Dedifferentiated amniotic fluid mesenchymal stem cell (primary cell): ENCODE results near the gene EFHC2.
"Not testable (repeated sequence)": the region's sequence is repeated elsewhere in the genome, so short reads cannot be mapped to it uniquely, and the experiment has no call there.

Experiments used
- DNase-seq: peaks from one replicate; pipeline ENCODE4 v3.0.0-alpha.2; 2016; ENCODE audit errors: extremely low spot score

Gene EFHC2

GRCh38 chrX:44232081-44232480, 111.4 kb downstream of the EFHC2 start:
- no peak for DNase-seq

DNA sequence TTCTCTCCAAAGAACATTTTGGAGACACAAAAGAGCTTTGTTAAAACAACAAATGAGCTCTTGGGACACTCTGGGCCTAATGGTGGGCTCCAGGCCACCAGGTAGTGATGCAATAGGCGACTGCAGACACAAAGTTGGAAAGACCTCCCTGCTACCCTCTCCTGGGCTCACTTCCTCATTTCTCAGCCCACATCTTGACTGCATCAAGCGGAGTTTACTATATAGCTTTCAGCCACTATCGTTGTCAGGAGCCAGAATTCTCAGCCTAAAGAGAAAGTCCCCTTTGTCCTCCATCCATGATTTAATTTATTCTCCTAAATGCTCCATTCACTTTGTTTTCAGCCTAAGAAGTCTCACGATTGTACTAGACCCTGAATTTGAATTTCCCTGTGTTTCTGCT, 114.9 kb downstream of the EFHC2 start:
- no peak for DNase-seq

GRCh38 chrX:44227991-44228390, 115.5 kb downstream of the EFHC2 start:
- no peak for DNase-seq

DNA sequence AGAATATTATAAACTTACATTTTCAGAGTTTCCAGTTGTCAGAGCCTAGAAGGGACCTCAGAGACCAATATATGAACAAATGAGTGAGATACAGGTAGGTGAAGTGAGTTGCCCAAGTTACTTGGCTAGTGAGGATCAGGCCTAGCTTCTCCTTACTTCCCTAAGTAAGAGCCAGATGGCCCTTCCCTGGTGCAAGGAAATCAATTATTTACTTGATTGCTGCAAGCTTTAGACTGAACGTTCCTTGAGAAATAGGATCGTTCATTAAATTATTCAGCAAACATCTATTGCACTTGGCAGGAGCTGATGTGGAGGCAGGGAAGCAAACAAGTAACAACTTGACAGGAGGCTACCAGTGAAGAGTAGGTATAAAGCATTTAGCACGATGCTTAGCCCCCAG, 117.8 kb downstream of the EFHC2 start:
- no peak for DNase-seq

GRCh38 chrX:44224760-44225159, 118.7 kb downstream of the EFHC2 start:
- DNase-seq: no peak

GRCh38 chrX:44223150-44223549, 120.3 kb downstream of the EFHC2 start:
- no peak for DNase-seq

DNA sequence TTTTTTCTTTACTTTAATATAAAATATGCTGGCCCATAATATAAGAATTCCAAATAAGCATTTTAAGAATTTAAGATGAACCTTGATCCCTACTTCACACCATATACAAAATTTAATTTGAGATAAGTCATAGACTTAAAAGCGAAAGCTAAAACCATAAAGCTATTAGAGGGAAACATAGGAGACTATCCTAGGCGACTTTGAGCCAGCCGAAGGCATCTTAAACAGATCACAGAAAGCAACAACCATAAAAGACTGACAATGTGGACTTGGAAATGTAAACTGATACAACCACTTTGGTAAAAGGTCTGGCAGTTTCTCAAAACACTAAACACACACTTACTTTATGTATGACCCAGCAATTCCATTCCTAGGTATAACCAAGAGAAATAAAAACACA, 125.0 kb downstream of the EFHC2 start:
- no peak for DNase-seq

DNA sequence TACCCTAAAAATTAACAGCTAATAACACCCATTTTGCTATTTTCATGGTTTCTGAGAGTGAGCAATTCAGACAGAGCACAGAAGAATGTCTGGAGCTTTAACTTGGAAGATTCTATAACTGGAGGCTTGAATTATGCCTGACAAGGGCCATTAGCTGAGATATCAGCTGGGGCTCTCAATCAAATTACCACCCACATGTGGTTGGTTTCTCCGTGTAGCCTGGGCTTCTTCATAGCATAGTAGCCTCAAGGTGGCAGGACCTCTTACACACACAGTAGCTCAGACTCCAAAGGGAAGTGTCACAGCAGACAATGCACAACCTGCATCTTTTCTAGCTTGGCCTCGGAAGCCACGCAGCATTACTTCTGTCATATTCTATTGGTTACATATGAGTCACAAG, 127.3 kb downstream of the EFHC2 start:
- DNase-seq: no peak

DNA sequence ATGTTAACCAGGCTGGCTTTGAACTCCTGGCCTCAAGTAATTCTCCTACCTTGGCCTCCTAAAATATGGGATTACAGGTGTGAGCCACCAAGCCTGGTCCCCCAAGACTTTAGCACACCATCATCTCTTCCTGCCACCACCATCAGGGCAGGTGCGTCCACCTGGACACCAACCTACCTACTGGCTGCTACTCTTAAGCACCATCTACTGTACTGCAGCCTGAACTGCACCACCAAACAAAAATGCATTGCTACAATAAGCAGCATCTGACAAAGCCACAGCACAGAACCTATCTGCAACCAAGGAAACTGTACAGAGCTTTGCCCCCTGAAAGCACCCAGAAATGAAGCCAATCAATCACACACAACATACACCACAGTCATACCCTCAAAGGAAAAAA, 139.7 kb downstream of the EFHC2 start:
- no peak for DNase-seq

- DNase-seq: no peak
Measured at GRCh38 chrX:44202596-44202995, 140.9 kb downstream of the EFHC2 start.

GRCh38 chrX:44189116-44189515, 154.4 kb downstream of the EFHC2 start:
- no peak for DNase-seq

- DNase-seq: not testable (repeated sequence)
Measured at GRCh38 chrX:44187915-44188314, 155.6 kb downstream of the EFHC2 start.

DNA sequence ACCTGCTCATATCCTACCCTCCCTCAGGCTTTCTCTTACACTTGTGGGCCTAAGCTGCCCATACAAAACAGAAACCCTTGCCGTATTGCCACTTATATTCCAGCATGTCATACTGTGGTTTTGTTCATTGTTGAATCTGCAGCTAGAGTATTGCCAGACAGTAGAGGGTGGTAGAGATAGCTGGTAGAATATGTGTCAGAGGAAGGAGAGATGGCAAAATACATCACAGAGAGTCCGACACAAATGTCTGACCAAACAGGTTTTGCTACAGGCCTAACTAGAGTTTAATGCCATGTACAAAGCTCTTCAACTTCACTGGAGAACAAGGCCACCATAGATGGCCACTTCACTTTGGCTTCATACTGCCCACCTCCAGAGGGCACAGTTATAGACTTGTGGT, 160.1 kb downstream of the EFHC2 start:
- no peak for DNase-seq

GRCh38 chrX:44178274-44179053, 165.0 kb downstream of the EFHC2 start:
- DNase-seq: no peak

- no peak for DNase-seq
Measured at GRCh38 chrX:44175455-44175854, 168.0 kb downstream of the EFHC2 start.

DNA sequence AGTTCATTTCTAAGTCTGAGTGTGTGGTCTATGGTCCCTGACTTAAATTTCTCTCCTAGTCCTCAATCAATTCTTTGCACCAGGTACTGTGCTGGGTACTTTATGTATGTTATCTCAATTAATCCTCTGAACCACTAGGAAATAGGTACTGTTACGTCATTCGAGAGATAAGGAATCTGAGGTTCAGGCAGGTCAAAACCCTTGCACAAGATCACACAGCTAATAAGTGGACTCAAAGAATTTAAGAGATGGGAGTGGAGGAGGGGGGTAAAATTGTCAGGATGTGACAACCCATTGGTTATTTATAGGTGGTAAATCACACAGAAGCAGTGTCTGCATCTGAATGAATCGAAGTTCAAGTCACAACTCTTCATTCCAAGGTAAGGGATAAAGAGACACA, 169.4 kb downstream of the EFHC2 start:
- no peak for DNase-seq

DNA sequence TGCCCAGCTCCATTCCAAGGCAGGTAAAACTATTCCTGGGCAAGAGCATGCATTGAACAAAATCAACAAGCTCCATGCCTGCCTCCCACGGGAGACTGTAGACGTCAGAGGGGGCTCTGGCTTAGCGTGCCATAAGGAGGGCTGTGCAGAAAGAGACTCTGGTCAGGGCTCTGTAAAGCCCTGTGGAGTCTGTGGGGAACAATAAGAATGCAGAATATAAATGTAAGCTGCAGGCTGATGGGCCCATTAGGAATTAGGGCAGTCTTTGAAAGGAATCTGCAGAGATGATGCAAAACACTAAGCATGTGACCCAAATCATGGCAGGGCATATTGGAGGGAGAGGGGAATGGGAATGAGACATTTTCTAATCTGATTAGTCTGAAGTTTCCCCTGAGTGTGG, 170.3 kb downstream of the EFHC2 start:
- DNase-seq: no peak

DNA sequence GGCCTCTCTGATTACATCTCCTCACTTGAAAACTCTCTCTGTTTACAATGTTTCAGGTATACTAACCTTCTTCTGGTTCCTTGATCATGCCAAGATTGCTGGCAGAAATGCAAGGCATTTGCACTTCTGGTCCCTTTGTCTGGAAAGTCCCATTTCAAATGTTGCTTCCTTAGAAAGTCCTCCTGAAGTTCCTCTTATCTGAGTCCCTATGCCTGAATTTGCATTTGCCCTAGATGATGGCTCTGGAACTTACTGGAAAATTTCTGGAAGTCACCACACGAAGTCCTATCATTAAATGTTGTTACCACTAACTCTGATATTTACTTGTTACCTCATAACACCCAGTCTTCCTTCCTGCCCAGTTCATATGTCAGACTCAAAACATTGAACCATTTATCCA, 176.4 kb downstream of the EFHC2 start:
- no peak for DNase-seq

- DNase-seq: no peak
Measured at GRCh38 chrX:44162964-44163475, 180.5 kb downstream of the EFHC2 start.

GRCh38 chrX:44157858-44158257, 185.6 kb downstream of the EFHC2 start:
- no peak for DNase-seq

GRCh38 chrX:44157283-44157682, 186.2 kb downstream of the EFHC2 start:
- DNase-seq: no peak

- DNase-seq: no peak
Measured at GRCh38 chrX:44156726-44157125, 186.7 kb downstream of the EFHC2 start.

GRCh38 chrX:44155126-44155525, 188.3 kb downstream of the EFHC2 start:
- DNase-seq: no peak

GRCh38 chrX:44152852-44153251, 190.6 kb downstream of the EFHC2 start:
- peak; percentile 20 for DNase-seq
